Naive thymus-derived CD4-positive, alpha-beta T cell (primary cell): ENCODE measurements around the gene LRRC32. TPM values are rescaled to one million over a fixed set of nuclear protein-coding genes. Genes with fewer than 3 reads are reported as not detected.

ENCODE experiments used
- ATAC-seq: fragments of 150-1000 bp; cut with Tn5 transposase; 2 replicates; pipeline ENCODE4 v1.10.0; 2021; ENCODE audit warnings: mild to moderate bottlenecking, moderate library complexity
- CTCF ChIA-PET: fragments of 350-600 bp; sonication (Branson Sonifier 250); formaldehyde crosslinking; loops from one replicate; lab custom pipeline; 2021; ENCODE audit warnings: antibody characterized with exemption; lab: Charles Lee
- POLR2A ChIA-PET: fragments of 350-600 bp; sonication (Branson Sonifier 250); formaldehyde crosslinking; loops from one replicate; lab custom pipeline; 2021; ENCODE audit warnings: antibody characterized with exemption, inconsistent platforms; lab: Charles Lee
- DNase-seq, 9 donors: peaks; one replicate each; pipeline versions ENCODE4 v3.0.0 to v3.0.0-alpha.2; 2020 to 2022; ENCODE audit warnings: mixed read lengths in 1 of 9
- H3K27ac ChIP-seq: one replicate; pipeline ENCODE4 v1.7.0; 2013; ENCODE audit warnings: mild to moderate bottlenecking, low read depth, low read length, moderate library complexity
- H3K27me3 ChIP-seq, 2 donors: one replicate each; pipeline ENCODE4 v1.7.0; 2013; ENCODE audit warnings: low read length in 2 of 2, mild to moderate bottlenecking in 2 of 2, moderate library complexity in 2 of 2; ENCODE audit not compliant: control insufficient read depth in 2 of 2, insufficient read depth in 2 of 2
- H3K36me3 ChIP-seq, 3 experiments: 1 replicate in 2 of 3; 2 replicates in 1 of 3; pipeline ENCODE4 v1.7.0; 2013; ENCODE audit warnings: low read length in 3 of 3, mild to moderate bottlenecking in 3 of 3, moderate library complexity in 1 of 3; ENCODE audit not compliant: insufficient read depth in 3 of 3, control insufficient read depth in 2 of 3
- H3K4me1 ChIP-seq, 2 donors: one replicate each; pipeline ENCODE4 v1.7.0; 2013; ENCODE audit warnings: low read length in 2 of 2, mild to moderate bottlenecking in 2 of 2, moderate library complexity in 1 of 2; ENCODE audit not compliant: control insufficient read depth in 2 of 2, insufficient read depth in 2 of 2
- H3K4me3 ChIP-seq: 2 replicates; pipeline ENCODE4 v1.7.0; 2013; ENCODE audit warnings: mild to moderate bottlenecking, low read length
- H3K9me3 ChIP-seq, 3 experiments: 1 replicate in 2 of 3; 2 replicates in 1 of 3; pipeline ENCODE4 v1.7.0; 2013; ENCODE audit warnings: low read length in 3 of 3; ENCODE audit not compliant: control insufficient read depth in 2 of 3
- H3K27ac Mint-ChIP-seq, 9 donors: one replicate each; pipeline ENCODE4 v1.8.0; 2020 to 2022; ENCODE audit warnings: mixed read lengths in 9 of 9, mild to moderate bottlenecking in 8 of 9, moderate library complexity in 5 of 9, inconsistent platforms in 2 of 9
- H3K27me3 Mint-ChIP-seq, 5 donors: one replicate each; pipeline ENCODE4 v1.8.0; 2021 to 2022; ENCODE audit warnings: mixed read lengths in 5 of 5, mild to moderate bottlenecking in 1 of 5
- H3K36me3 Mint-ChIP-seq, 5 donors: one replicate each; pipeline ENCODE4 v1.8.0; 2020 to 2022; ENCODE audit warnings: mixed read lengths in 5 of 5, mild to moderate bottlenecking in 3 of 5, inconsistent platforms in 1 of 5
- H3K4me1 Mint-ChIP-seq, 7 donors: one replicate each; pipeline ENCODE4 v1.8.0; 2020 to 2022; ENCODE audit warnings: mixed read lengths in 7 of 7, mild to moderate bottlenecking in 3 of 7, inconsistent platforms in 1 of 7
- H3K4me3 Mint-ChIP-seq, 10 donors: one replicate each; pipeline ENCODE4 v1.8.0; 2020 to 2022; ENCODE audit warnings: mild to moderate bottlenecking in 10 of 10, mixed read lengths in 10 of 10, moderate library complexity in 6 of 10, inconsistent platforms in 2 of 10
- H3K9me3 Mint-ChIP-seq, 11 donors: one replicate each; pipeline ENCODE4 v1.8.0; 2020 to 2022; ENCODE audit warnings: mixed read lengths in 11 of 11, mild to moderate bottlenecking in 4 of 11, inconsistent platforms in 1 of 11, moderate library complexity in 1 of 11
- intact Hi-C, 2 donors: fragments of 100-400 bp; cut with micrococcal nuclease; formaldehyde crosslinking; loops; one replicate each; pipeline ENCODE4 v1.15.1; 2023
- polyA plus RNA-seq, 2 donors: library from polyadenylated mRNA; unstranded; fragments of 300-500 nt; fragmentation: Illumina TruSeq; gene quantifications; one replicate each; pipeline ENCODE4 v1.2.3, GENCODE V29; 2021
- total RNA-seq, 6 experiments: library from RNA in 5 of 6; stranded (reverse) in 5 of 6; gene quantifications; 1 replicate in 5 of 6; 2 replicates in 1 of 6; pipeline ENCODE4 v1.2.3 and lab custom pipeline; 2021 to 2026

The LRRC32 gene
- total and polyA plus RNA-seq, 7 experiments from 2014 or later, result 0.08 to 4.5 (median 0.61) TPM; not detected in 3

- no peak overlapping the region for H3K4me3 ChIP-seq
- no peaks in the 10 kb centered on the region for H3K9me3 ChIP-seq
- H3K27me3 ChIP-seq, result no peaks in the 10 kb centered on the region
- Mint-ChIP-seq H3K4me1 (peaks cover 9 to 27% (median 16%) of the 10 kb centered on the region in 7 donors), H3K27me3 (peaks cover 0 to 1% (median 0%) of the 10 kb centered on the region in 5 donors), H3K36me3 (no peaks in the 10 kb centered on the region), H3K9me3 (peaks cover 0 to 2% (median 0%) of the 10 kb centered on the region in 11 donors), H3K4me3 (no peak overlapping the region), H3K27ac (no peak overlapping the region)
- peaks cover 8 to 9% of the 10 kb centered on the region in 2 donors for H3K4me1 ChIP-seq
- CTCF ChIA-PET, result no interaction called here
- DNase-seq (no peak), ATAC-seq (no peak)
- H3K27ac ChIP-seq, result no peak overlapping the region
- intact Hi-C loops, result no loop called here
- POLR2A ChIA-PET, result no interaction called here
- H3K36me3 ChIP-seq, result no peaks in the 10 kb centered on the region
Measured at GRCh38 chr11:76661834-76662434, 8.6 kb downstream of the LRRC32 start.

- no peaks in the 10 kb centered on the region for H3K27me3 ChIP-seq
- intact Hi-C loops, result no loop called here
- Mint-ChIP-seq H3K4me1 (peaks cover 9 to 30% (median 16%) of the 10 kb centered on the region in 7 donors), H3K27me3 (peaks cover 0 to 3% (median 0%) of the 10 kb centered on the region in 5 donors), H3K9me3 (peaks cover 0 to 2% (median 0%) of the 10 kb centered on the region in 11 donors), H3K27ac (no peak overlapping the region), H3K36me3 (no peaks in the 10 kb centered on the region), H3K4me3 (no peak overlapping the region)
- POLR2A ChIA-PET, result no interaction called here
- no peak overlapping the region for H3K4me3 ChIP-seq
- no peak overlapping the region for H3K27ac ChIP-seq
- ATAC-seq (no peak), DNase-seq (no peak)
- CTCF ChIA-PET, result no interaction called here
- no peaks in the 10 kb centered on the region for H3K36me3 ChIP-seq
- H3K4me1 ChIP-seq, result peaks cover 8 to 9% of the 10 kb centered on the region in 2 donors
- H3K9me3 ChIP-seq, result no peaks in the 10 kb centered on the region
Measured at GRCh38 chr11:76661306-76661751, 9.2 kb downstream of the LRRC32 start.

GRCh38 chr11:76660533-76661305 is 9.8 kb downstream of the LRRC32 start:
- no peak overlapping the region for H3K27ac Mint-ChIP-seq
- Histone ChIP-seq H3K36me3 (no peaks in the 10 kb centered on the region), H3K4me3 (no peak overlapping the region), H3K4me1 (peaks cover 8 to 9% of the 10 kb centered on the region in 2 donors), H3K27ac (no peak overlapping the region), H3K9me3 (no peaks in the 10 kb centered on the region), H3K27me3 (no peaks in the 10 kb centered on the region)
- ChIA-PET POLR2A (no interaction called here), CTCF (interaction anchor here (1.0 kb wide), 1 partner anchor 13 kb away, joined by 3 read pairs; no protein-coding TSS in a partner anchor)
- H3K9me3 Mint-ChIP-seq, result peaks cover 0 to 2% (median 0%) of the 10 kb centered on the region in 11 donors
- no peak for DNase-seq
- H3K4me3 Mint-ChIP-seq, result no peak overlapping the region
- intact Hi-C loops, result no loop called here
- H3K4me1 Mint-ChIP-seq, result peaks cover 9 to 28% (median 15%) of the 10 kb centered on the region in 7 donors
- peaks cover 0 to 3% (median 0%) of the 10 kb centered on the region in 5 donors for H3K27me3 Mint-ChIP-seq
- ATAC-seq, result no peak
- no peaks in the 10 kb centered on the region for H3K36me3 Mint-ChIP-seq

- no peak for ATAC-seq
- Histone ChIP-seq H3K4me1 (peaks cover 1 to 6% of the 10 kb centered on the region in 2 donors), H3K4me3 (no peak overlapping the region), H3K27ac (no peak overlapping the region), H3K9me3 (no peaks in the 10 kb centered on the region), H3K36me3 (no peaks in the 10 kb centered on the region), H3K27me3 (no peaks in the 10 kb centered on the region)
- ChIA-PET CTCF (interaction anchor here (1.0 kb wide), 1 partner anchor 12 kb away, joined by 3 read pairs; no protein-coding TSS in a partner anchor), POLR2A (no interaction called here)
- H3K27me3 Mint-ChIP-seq, result peaks cover 0 to 3% (median 0%) of the 10 kb centered on the region in 5 donors
- DNase-seq, result no peak
- H3K27ac Mint-ChIP-seq, result no peak overlapping the region
- no peaks in the 10 kb centered on the region for H3K36me3 Mint-ChIP-seq
- peaks cover 0 to 2% (median 0%) of the 10 kb centered on the region in 11 donors for H3K9me3 Mint-ChIP-seq
- H3K4me3 Mint-ChIP-seq, result no peak overlapping the region
- intact Hi-C loops, result no loop called here
- H3K4me1 Mint-ChIP-seq, result peaks cover 5 to 20% (median 7%) of the 10 kb centered on the region in 7 donors
Measured at GRCh38 chr11:76659672-76660532, 10.6 kb downstream of the LRRC32 start.

GRCh38 chr11:76658651-76659650 is 11.6 kb downstream of the LRRC32 start:
- Histone ChIP-seq H3K27me3 (no peaks in the 10 kb centered on the region), H3K9me3 (no peaks in the 10 kb centered on the region), H3K4me3 (no peak overlapping the region), H3K4me1 (no peaks in the 10 kb centered on the region), H3K36me3 (no peaks in the 10 kb centered on the region), H3K27ac (no peak overlapping the region)
- POLR2A ChIA-PET, result no interaction called here
- ATAC-seq (no peak), DNase-seq (no peak)
- Mint-ChIP-seq H3K27me3 (peaks cover 0 to 3% (median 0%) of the 10 kb centered on the region in 5 donors), H3K4me3 (no peak overlapping the region), H3K4me1 (peaks cover 0 to 13% (median 0%) of the 10 kb centered on the region in 7 donors), H3K36me3 (no peaks in the 10 kb centered on the region), H3K27ac (no peak overlapping the region), H3K9me3 (peaks cover 0 to 2% (median 0%) of the 10 kb centered on the region in 11 donors)
- intact Hi-C loops, result no loop called here
- CTCF ChIA-PET, result no interaction called here
